Measurements from ENCODE around the gene SELPLG.
"Not testable (repeated sequence)": the region's sequence is repeated elsewhere in the genome, so short reads cannot be mapped to it uniquely, and the experiment has no call there.

The SELPLG gene

DNA sequence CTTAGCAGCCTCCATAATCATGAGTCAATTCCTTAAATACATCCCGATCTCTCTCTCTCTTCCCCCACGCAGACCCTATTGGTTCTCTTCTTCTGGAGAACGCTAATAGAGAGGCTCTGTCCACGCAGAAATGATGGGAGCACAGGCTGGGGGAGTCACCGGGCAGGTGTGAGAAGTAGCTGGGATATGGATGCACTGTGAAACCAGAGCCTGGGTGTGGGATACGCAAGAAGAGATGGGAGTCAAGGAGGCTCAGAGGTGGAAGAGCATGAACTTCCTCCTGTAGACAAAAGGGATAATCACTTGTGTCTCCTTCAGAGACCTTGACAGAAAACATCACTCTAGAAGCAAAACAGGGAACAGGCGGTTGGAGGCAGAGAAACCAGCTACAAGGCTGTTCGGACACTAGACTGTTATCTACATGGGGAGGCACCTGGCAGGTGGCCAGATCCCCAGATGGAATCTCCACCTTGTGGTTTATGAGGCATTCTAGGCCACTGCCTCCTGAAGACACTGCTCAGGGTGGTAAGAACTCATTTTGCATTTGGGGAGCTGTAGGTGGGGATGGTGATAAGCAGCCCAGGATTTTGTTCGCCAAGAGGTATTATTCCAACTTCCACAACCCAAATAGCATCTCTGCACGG, 7.2 kb upstream of the SELPLG start:
- DNase-seq (ENCODE audit: insufficient read length, low spot score) (no peak), FAIRE-seq (peak; percentile 35)
- TF ChIP-seq POLR2A (IDR thresholded peaks at IDR 0.05; ENCODE audit: low read depth, low read length) (no peak), POU2F2 (IDR thresholded peaks at IDR 0.05; ENCODE audit: low read depth, low read length) (no peak), SPI1 (IDR thresholded peaks at IDR 0.05; ENCODE audit: low read depth, low read length) (no peak), TAF1 (IDR thresholded peaks at IDR 0.05; ENCODE audit: low read depth, low read length) (no peak), POLR2AphosphoS5 (IDR thresholded peaks at IDR 0.05; ENCODE audit: low read depth, low read length) (no peak), PAX5 (IDR thresholded peaks at IDR 0.05; ENCODE audit: insufficient read depth, low read length, severe bottlenecking) (no peak)

DNA sequence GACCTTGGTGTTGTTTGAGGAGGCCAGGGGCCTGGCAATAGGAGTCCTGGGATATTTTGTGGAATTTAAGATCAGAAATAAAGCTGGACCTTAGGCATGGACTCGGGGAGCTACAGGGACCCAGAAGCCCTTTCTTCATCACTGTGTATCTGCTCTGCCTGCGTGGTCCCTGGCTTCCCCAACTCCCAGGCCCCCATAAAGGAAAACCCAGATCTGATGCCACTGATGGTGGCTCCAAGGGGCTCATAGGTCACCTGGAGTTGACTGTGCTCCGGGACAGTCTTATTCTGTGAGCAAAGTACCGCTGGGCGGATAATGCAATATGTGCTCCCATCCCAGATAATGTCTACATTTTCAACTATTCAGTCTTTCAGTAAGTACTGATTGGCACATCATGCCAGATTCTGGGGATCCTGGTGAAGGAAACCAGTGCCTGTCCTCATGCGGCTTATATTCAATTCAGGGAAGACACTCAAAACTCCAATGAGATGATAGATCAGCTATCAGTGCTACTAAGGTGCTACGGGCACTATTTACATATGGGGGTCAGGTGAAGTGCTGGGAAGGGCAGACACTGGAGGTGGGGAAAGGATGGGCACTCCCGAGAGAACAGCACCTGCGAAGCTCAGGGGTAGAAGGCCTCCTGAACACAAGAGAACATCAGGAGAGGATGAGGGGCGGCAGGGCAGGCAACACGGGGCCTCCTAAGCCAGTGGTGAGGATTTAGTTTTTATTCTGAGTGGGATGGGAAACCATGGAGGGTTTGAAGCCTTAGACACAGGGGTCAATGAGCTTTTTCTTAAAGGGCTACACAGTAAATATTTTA, 5.5 kb upstream of the SELPLG start:
- no peak for TF ChIP-seq PAX5 (IDR thresholded peaks at IDR 0.05; ENCODE audit: insufficient read depth, low read length, severe bottlenecking)
- TF ChIP-seq SPI1 (IDR thresholded peaks at IDR 0.05; ENCODE audit: low read depth, low read length) = no peak
- no peak for TF ChIP-seq POLR2AphosphoS5 (IDR thresholded peaks at IDR 0.05; ENCODE audit: low read depth, low read length)
- no peak for TF ChIP-seq POLR2A (IDR thresholded peaks at IDR 0.05; ENCODE audit: low read depth, low read length)
- TF ChIP-seq TAF1 (IDR thresholded peaks at IDR 0.05; ENCODE audit: low read depth, low read length) = no peak
- FAIRE-seq = no peak

DNA sequence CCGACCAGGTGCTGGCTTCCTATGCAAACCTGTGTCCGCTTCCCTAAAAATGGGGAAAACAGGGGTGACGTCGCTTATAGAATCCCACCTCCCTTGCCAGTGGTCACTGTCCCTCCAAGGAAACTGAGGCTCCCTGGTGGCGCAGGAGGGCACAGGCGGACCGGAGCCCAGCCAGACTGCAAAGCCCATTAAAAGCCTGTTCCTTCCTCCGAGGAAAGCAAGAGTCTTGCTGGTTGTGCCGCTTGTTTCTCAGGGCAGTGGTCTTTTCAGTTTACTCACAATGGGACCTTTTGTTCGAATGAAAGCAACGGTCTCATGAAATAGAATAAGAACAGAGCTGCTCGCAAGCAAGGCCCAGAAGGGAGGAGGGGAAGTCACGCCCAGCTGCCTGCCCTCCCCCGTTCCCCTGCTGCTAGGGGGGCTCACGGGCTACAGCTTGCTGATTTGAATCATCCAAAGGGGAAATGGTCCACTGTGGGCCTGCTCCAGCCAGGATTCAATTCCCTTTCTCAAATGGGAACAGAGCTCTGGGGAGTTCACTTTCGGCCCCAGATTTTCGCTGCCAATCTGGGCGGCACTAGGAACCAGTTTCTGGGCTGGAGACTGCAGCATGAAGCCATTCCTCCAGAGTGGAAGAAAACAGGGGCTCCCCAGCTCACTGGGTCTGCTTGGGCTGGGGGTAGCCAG, 4.6 kb upstream of the SELPLG start:
- DNase-seq (ENCODE audit: insufficient read length, low spot score) (no peak), FAIRE-seq (no peak)
- peak; percentile 63 for TF ChIP-seq PAX5 (IDR thresholded peaks at IDR 0.05; ENCODE audit: insufficient read depth, low read length, severe bottlenecking)
- no peak for TF ChIP-seq POU2F2 (IDR thresholded peaks at IDR 0.05; ENCODE audit: low read depth, low read length)
- TF ChIP-seq SPI1 (IDR thresholded peaks at IDR 0.05; ENCODE audit: low read depth, low read length) = peak; percentile 46; the same call in 1 of the 2 replicates

More for the DNA sequence above, 5.5 kb upstream of the SELPLG start:
- DNase-seq (ENCODE audit: insufficient read length, low spot score) = no peak

DNA sequence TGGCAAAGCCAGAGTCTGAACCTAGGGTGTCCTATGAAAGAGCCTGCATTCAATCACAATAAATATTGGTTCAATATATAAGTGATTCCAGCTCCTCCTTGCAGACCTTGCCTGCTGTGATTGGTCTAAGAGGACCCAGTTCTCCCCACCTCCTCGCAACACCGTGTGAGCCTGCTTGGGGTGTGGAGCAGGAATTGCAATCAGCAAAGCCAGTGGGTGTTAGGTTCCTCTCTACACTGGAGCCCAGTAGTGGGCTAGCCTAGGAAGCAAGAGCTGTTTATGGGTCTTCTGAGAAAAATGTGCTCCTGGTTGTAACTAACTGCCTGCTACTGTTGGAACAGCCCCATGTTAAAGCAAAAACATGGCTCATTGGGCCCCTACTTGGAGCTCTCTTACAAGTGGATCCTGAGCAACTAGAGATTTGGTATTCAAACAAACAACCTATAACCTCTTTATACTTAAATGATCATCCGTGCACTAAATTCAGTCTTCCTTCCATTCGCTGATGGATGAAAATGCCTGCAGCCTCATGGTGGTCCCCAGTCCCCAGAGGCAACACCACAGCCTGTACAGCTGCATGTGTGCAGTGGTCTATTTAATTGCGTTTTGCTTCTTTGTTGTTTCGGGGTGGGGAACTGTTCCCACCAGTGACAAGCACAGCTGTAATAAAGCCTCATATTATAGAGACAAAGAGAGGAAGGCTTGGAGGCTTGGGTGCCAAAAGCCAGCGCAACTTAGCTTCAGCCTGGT, 3.7 kb upstream of the SELPLG start:
- FAIRE-seq (no peak), DNase-seq (ENCODE audit: insufficient read length, low spot score) (no peak)
- no peak for TF ChIP-seq TAF1 (IDR thresholded peaks at IDR 0.05; ENCODE audit: low read depth, low read length)

DNA sequence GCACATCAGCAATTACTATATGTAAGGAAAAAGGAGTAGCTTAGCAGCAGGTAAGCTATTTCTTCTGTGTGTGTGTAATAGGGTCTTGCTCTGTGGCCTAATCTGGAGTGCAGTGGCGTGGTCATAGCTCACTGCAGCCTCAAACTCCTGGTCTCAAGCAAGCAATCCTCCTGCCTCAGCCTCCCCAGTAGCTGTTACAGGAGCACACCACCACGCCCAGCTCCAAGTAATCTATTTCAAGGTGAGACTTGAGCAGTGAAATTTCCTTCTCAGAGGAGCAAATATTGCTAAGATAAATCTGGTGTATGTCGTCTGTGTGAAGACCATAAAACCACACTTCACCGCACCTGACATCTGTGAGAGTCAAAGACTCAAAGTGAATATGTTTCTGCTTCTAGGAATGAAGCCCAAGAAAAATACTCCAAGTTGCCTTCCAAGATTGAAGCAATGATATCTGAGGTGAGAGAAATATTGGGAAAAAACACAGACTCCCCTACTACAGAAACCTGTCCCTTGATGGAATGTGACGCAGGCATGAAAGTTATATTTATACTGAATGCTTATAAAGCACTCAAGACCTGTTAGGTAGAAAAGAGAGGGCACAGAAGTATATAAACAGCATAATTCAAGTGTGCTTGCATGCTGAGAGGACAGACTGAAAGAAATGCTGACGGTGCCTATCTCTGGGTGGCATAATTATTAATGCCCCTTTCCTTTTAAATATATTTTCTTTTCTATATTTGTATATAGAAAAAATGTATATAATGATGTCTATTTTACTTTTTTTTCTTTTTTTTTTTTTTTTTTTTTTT, 2.5 kb upstream of the SELPLG start:
- FAIRE-seq (no peak), DNase-seq (ENCODE audit: insufficient read length, low spot score) (no peak)
- TF ChIP-seq POLR2A (IDR thresholded peaks at IDR 0.05; ENCODE audit: low read depth, low read length) (no peak), SPI1 (IDR thresholded peaks at IDR 0.05; ENCODE audit: low read depth, low read length) (no peak), PAX5 (IDR thresholded peaks at IDR 0.05; ENCODE audit: insufficient read depth, low read length, severe bottlenecking) (no peak), POU2F2 (IDR thresholded peaks at IDR 0.05; ENCODE audit: low read depth, low read length) (no peak), POLR2AphosphoS5 (IDR thresholded peaks at IDR 0.05; ENCODE audit: low read depth, low read length) (no peak; the same call in 1 of the 2 replicates), TAF1 (IDR thresholded peaks at IDR 0.05; ENCODE audit: low read depth, low read length) (no peak)

DNA sequence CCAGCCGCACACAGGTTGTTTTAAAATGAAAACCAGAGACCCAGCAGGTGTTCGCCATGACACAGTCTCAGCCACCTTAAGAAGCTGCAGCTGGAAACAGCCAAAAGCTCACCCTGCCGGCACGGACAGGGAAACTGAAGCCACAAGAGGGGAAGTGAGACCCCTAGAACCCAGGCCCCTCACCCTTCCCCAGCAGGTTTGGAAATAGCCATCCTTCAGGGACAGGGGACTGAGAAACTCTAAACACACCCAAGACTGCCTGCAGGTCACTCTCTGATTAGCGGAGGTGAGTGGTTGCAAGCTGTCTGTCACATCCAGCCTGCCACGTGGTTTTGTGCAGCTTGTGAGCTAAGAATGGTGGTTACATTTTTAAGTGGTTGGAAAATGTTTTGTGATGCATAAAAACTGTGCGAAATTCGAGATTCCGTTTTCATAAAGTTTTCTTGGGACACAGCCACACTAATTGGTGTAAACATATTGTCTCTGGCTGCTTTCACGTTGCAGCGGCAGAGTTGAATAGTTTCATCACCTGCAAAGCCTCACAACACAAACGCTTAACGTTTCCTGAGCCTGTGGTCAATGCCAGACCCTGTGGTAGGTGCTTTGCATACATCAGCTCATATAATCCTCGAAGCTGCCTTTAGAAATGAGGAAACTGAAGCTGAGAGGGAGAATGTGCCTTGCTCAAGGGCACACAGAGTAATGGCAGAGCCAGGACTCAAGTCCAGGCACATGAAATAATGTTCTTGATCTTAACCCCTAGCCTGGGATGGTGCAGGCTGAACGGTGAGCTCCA, 1.7 kb upstream of the SELPLG start:
- FAIRE-seq (peak; percentile 94), DNase-seq (ENCODE audit: insufficient read length, low spot score) (peak; percentile 56)
- TF ChIP-seq SPI1 (IDR thresholded peaks at IDR 0.05; ENCODE audit: low read depth, low read length) (peak; percentile 93), POLR2AphosphoS5 (IDR thresholded peaks at IDR 0.05; ENCODE audit: low read depth, low read length) (peak; percentile 93), TAF1 (IDR thresholded peaks at IDR 0.05; ENCODE audit: low read depth, low read length) (0 out of 2 replicates have a peak, but pooled peaks have one; percentile 59), PAX5 (IDR thresholded peaks at IDR 0.05; ENCODE audit: insufficient read depth, low read length, severe bottlenecking) (no peak), POU2F2 (IDR thresholded peaks at IDR 0.05; ENCODE audit: low read depth, low read length) (peak; percentile 98), POLR2A (IDR thresholded peaks at IDR 0.05; ENCODE audit: low read depth, low read length) (peak; percentile 96)

DNA sequence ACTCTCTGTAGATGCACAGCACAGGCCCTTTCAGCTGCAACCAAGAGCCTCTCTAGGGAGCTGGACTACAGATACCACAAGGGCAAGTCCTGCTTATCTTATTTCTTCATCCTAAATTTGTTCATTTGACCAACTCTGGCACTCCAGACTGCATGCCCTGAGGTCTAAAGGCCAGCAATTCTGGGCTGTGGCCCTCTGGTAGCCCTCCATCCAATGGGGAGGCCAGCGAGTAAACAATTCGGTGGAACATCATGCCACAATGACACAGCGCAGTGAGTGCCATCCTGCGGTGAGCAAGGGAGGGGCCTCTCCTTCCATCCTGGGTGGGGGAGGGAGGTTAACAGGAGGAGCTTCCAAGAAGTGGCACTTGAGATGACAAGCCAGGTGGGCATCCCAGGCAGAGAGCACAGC, 652 bp upstream of the SELPLG start:
- TF ChIP-seq POLR2A (IDR thresholded peaks at IDR 0.05; ENCODE audit: low read depth, low read length) (no peak), SPI1 (IDR thresholded peaks at IDR 0.05; ENCODE audit: low read depth, low read length) (no peak), POU2F2 (IDR thresholded peaks at IDR 0.05; ENCODE audit: low read depth, low read length) (no peak), POLR2AphosphoS5 (IDR thresholded peaks at IDR 0.05; ENCODE audit: low read depth, low read length) (no peak), PAX5 (IDR thresholded peaks at IDR 0.05; ENCODE audit: insufficient read depth, low read length, severe bottlenecking) (no peak), TAF1 (IDR thresholded peaks at IDR 0.05; ENCODE audit: low read depth, low read length) (no peak)
- FAIRE-seq (no peak), DNase-seq (ENCODE audit: insufficient read length, low spot score) (no peak)

DNA sequence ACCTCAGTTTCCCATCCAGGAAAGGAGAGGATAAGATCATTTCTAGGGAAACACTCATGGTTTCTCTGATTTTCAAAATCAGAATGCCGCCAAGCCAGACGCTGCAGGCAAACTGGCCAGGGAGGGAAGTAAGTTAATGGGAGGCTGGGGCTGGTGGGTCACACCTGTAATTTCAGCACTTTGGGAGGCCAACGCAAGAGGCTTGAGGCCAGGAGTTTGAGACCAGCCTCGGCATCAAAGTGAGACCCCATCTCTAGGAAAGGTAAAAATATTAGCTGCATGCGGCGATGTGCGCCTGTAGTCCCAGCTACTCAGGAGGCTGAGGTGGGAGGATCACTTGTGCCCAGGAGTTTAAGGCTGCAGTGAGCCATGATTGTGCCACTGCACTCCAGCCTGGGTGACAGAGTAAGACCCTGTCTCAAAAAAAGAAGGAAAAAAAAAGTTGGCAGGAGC, 587 bp downstream of the SELPLG start:
- FAIRE-seq = no peak
- no peak for TF ChIP-seq POLR2A (IDR thresholded peaks at IDR 0.05; ENCODE audit: low read depth, low read length)
- TF ChIP-seq PAX5 (IDR thresholded peaks at IDR 0.05; ENCODE audit: insufficient read depth, low read length, severe bottlenecking) = no peak
- TF ChIP-seq POU2F2 (IDR thresholded peaks at IDR 0.05; ENCODE audit: low read depth, low read length) = no peak
- TF ChIP-seq TAF1 (IDR thresholded peaks at IDR 0.05; ENCODE audit: low read depth, low read length) = no peak
- no peak for TF ChIP-seq POLR2AphosphoS5 (IDR thresholded peaks at IDR 0.05; ENCODE audit: low read depth, low read length)
- no peak for TF ChIP-seq SPI1 (IDR thresholded peaks at IDR 0.05; ENCODE audit: low read depth, low read length)
- no peak for DNase-seq (ENCODE audit: insufficient read length, low spot score)

DNA sequence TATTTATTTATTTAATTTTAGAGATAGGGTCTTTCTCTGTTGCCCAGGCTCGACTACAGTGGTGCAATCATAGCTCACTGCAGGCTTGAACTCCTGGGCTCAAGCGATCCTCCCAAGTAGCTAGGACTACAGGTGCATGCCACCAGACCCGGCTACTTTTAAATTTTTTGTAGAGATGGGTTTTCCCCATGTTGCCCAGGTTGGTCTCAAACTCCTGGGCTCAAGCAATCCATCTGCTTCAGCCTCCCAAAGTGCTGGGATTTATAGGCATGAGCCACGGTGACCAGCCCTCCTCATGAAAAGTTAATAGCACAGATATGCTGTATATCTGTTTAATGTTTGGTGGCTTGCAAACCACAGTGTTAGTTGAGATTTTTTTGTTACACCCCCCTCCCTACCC, 2.4 kb downstream of the SELPLG start:
- not testable (repeated sequence) for FAIRE-seq; DNase-seq (ENCODE audit: insufficient read length, low spot score)

Measured in GM12891 (cell line).